Measurements from ENCODE around the gene AGMO.

DNA sequence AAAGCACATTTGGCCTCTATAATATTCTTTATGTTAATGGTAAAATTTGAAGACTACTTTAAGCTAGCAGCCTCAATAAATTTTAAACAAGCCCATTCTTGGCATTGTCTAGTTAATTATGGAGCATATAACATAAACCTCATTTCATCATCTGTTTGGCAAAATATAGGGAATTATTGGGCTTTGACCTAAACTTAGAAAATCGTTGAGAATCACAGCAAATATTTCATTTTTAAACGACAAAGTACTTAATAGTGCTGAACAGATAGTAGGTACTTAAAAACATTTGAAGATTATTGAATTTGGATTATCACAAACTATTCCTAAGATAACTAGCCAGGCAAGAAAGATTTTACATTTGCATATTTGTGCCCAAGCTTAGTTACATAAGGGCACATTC is 73.4 kb downstream of the AGMO start:
- TF ChIP-seq, protein P1, sequence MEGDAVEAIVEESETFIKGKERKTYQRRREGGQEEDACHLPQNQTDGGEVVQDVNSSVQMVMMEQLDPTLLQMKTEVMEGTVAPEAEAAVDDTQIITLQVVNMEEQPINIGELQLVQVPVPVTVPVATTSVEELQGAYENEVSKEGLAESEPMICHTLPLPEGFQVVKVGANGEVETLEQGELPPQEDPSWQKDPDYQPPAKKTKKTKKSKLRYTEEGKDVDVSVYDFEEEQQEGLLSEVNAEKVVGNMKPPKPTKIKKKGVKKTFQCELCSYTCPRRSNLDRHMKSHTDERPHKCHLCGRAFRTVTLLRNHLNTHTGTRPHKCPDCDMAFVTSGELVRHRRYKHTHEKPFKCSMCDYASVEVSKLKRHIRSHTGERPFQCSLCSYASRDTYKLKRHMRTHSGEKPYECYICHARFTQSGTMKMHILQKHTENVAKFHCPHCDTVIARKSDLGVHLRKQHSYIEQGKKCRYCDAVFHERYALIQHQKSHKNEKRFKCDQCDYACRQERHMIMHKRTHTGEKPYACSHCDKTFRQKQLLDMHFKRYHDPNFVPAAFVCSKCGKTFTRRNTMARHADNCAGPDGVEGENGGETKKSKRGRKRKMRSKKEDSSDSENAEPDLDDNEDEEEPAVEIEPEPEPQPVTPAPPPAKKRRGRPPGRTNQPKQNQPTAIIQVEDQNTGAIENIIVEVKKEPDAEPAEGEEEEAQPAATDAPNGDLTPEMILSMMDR (IDR thresholded peaks at IDR 0.05): no peak
- TF ChIP-seq POLR2AphosphoS5 (IDR thresholded peaks at IDR 0.05): no peak

All from gastroesophageal sphincter (tissue), 3 donors.